ENCODE results near the gene CTXN2. TPM values are rescaled to one million over a fixed set of nuclear protein-coding genes. Genes with fewer than 3 reads are reported as not detected.

Gene CTXN2
- total and polyA plus RNA-seq, 2 donors (not counting 1 experiment from before 2014, with no cell fraction given), result 0.10 TPM; not detected in 1

GRCh38 chr15:48176112-48176511 lies 15.4 kb upstream of the CTXN2 start:
- Histone ChIP-seq H3K27ac (ENCODE audit: low read length in 2 of 2) (no peak overlapping the region), H3K36me3 (replicated peaks in 1 of 2; ENCODE audit: control extremely low read depth in 1 of 2, control insufficient read depth in 1 of 2, extremely low read depth in 1 of 2, insufficient read depth in 2 of 2, low read length in 1 of 2) (no peaks in the 10 kb centered on the region), H4K20me1 (ENCODE audit: control insufficient read depth, insufficient read depth, low read length, poor library complexity, severe bottlenecking) (no peaks in the 10 kb centered on the region), H3K79me2 (ENCODE audit: control insufficient read depth, insufficient read depth, low read length) (peaks cover 29% of the 10 kb centered on the region), H3K27me3 (replicated peaks in 1 of 4; ENCODE audit: control extremely low read depth in 1 of 4, control insufficient read depth in 3 of 4, insufficient read depth in 4 of 4, low read length in 3 of 4) (no peaks in the 10 kb centered on the region), H3K4me3 (ENCODE audit: control extremely low read depth in 1 of 5, extremely low read depth in 1 of 5, insufficient read depth in 1 of 5, low read depth in 2 of 5, low read length in 4 of 5) (no peak overlapping the region), H2AFZ (ENCODE audit: insufficient read depth, low read depth, low read length, poor library complexity, severe bottlenecking) (no peak overlapping the region), H3K4me1 (ENCODE audit: control insufficient read depth in 2 of 2, insufficient read depth in 2 of 2, low read length in 2 of 2) (peaks cover 8 to 11% of the 10 kb centered on the region in 2 donors), H3K9me3 (ENCODE audit: control extremely low read depth in 1 of 3, control insufficient read depth in 2 of 3, insufficient read depth in 1 of 3, low read length in 2 of 3) (peaks cover 0 to 4% (median 3%) of the 10 kb centered on the region in 3 donors), H3K4me2 (replicated peaks; ENCODE audit: low read depth, low read length, poor library complexity, severe bottlenecking) (no peak overlapping the region), H3K9ac (ENCODE audit: low read length) (no peak overlapping the region)
- intact Hi-C loops (cut with micrococcal nuclease), result loop anchor here (5.0 kb wide), 3 partner anchors 636 to 1446 kb away; partner anchors contain the start of genes CEP152, DTWD1, EID1 and FAM227B
- ChIA-PET CTCF (interaction anchor here (1.6 kb wide), 1 partner anchor 23 kb away, joined by 3 read pairs; no protein-coding TSS in a partner anchor), POLR2A (interaction anchor here (0.6 kb wide), 1 partner anchor 260 kb away, joined by 8 read pairs; no protein-coding TSS in a partner anchor)
- Mint-ChIP-seq H3K27ac (no peak overlapping the region), H3K4me3 (no peak overlapping the region), H3K4me1 (peaks cover 18% of the 10 kb centered on the region), H3K9me3 (ENCODE audit: insufficient read depth) (peaks cover 2% of the 10 kb centered on the region), H3K27me3 (peaks cover 7% of the 10 kb centered on the region)
- ATAC-seq (ENCODE audit: low read depth) (no peak), DNase-seq (no peak)
- no CpG with 5 or more reads among the region's 4 CpGs for WGBS (ENCODE audit: insufficient coverage)
- TF ChIP-seq EZH2 (IDR thresholded peaks at IDR 0.05; ENCODE audit: borderline replicate concordance, insufficient read depth, low read depth, low read length, poor library complexity, severe bottlenecking), result no peak
- TF ChIP-seq, protein P1, sequence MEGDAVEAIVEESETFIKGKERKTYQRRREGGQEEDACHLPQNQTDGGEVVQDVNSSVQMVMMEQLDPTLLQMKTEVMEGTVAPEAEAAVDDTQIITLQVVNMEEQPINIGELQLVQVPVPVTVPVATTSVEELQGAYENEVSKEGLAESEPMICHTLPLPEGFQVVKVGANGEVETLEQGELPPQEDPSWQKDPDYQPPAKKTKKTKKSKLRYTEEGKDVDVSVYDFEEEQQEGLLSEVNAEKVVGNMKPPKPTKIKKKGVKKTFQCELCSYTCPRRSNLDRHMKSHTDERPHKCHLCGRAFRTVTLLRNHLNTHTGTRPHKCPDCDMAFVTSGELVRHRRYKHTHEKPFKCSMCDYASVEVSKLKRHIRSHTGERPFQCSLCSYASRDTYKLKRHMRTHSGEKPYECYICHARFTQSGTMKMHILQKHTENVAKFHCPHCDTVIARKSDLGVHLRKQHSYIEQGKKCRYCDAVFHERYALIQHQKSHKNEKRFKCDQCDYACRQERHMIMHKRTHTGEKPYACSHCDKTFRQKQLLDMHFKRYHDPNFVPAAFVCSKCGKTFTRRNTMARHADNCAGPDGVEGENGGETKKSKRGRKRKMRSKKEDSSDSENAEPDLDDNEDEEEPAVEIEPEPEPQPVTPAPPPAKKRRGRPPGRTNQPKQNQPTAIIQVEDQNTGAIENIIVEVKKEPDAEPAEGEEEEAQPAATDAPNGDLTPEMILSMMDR (IDR thresholded peaks at IDR 0.05), result no peak

DNA sequence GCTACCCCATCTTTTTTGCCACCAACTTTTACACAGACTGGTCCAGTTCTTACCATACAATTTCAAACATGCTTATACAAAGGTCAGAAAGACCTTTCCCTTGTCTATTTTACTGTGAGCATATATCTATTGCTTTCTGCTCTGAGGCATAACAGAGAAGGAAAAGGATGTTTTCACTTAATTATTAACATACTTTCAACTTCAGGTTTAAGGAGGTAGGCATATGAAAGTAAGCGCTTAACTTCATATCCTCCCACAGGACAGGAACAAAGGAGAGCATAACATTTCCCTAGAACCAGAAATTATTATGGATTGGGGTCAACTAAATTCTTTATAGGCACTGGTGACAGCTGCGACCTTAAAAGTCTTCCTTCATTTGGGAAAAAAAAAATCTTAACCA lies 14.5 kb upstream of the CTXN2 start:
- DNase-seq, result no peak
- Histone ChIP-seq H3K27me3 (replicated peaks in 1 of 4; ENCODE audit: control extremely low read depth in 1 of 4, control insufficient read depth in 3 of 4, insufficient read depth in 4 of 4, low read length in 3 of 4) (peaks cover 0 to under 1% (median under 1%) of the 10 kb centered on the region in 4 experiments), H3K4me2 (replicated peaks; ENCODE audit: low read depth, low read length, poor library complexity, severe bottlenecking) (peak overlapping the region; percentile 80), H3K4me3 (ENCODE audit: control extremely low read depth in 1 of 5, extremely low read depth in 1 of 5, insufficient read depth in 1 of 5, low read depth in 2 of 5, low read length in 4 of 5) (peak overlapping the region; percentile 47 to 71 (median 67)), H4K20me1 (ENCODE audit: control insufficient read depth, insufficient read depth, low read length, poor library complexity, severe bottlenecking) (no peaks in the 10 kb centered on the region), H3K27ac (ENCODE audit: low read length in 2 of 2) (peak overlapping the region in 1 of 2 donors; percentile 81), H3K79me2 (ENCODE audit: control insufficient read depth, insufficient read depth, low read length) (peaks cover 24% of the 10 kb centered on the region), H3K9me3 (ENCODE audit: control extremely low read depth in 1 of 3, control insufficient read depth in 2 of 3, insufficient read depth in 1 of 3, low read length in 2 of 3) (peaks cover 0 to 3% (median 3%) of the 10 kb centered on the region in 3 donors), H3K9ac (ENCODE audit: low read length) (peak overlapping the region; percentile 79), H3K36me3 (replicated peaks in 1 of 2; ENCODE audit: control extremely low read depth in 1 of 2, control insufficient read depth in 1 of 2, extremely low read depth in 1 of 2, insufficient read depth in 2 of 2, low read length in 1 of 2) (no peaks in the 10 kb centered on the region), H2AFZ (ENCODE audit: insufficient read depth, low read depth, low read length, poor library complexity, severe bottlenecking) (peak overlapping the region; percentile 83), H3K4me1 (ENCODE audit: control insufficient read depth in 2 of 2, insufficient read depth in 2 of 2, low read length in 2 of 2) (peaks cover 8 to 11% of the 10 kb centered on the region in 2 donors)
- TF ChIP-seq EZH2 (IDR thresholded peaks at IDR 0.05; ENCODE audit: borderline replicate concordance, insufficient read depth, low read depth, low read length, poor library complexity, severe bottlenecking), result no peak
- TF ChIP-seq, protein P1 (IDR thresholded peaks at IDR 0.05), result no peak
- ChIA-PET POLR2A (interaction anchor here (0.6 kb wide), 1 partner anchor 261 kb away, joined by 8 read pairs; no protein-coding TSS in a partner anchor), CTCF (interaction anchor here (1.6 kb wide), 1 partner anchor 22 kb away, joined by 3 read pairs; no protein-coding TSS in a partner anchor)
- ATAC-seq (ENCODE audit: low read depth), result no peak
- WGBS (ENCODE audit: insufficient coverage), result 60% methylated on average over 1 of the region's 2 CpGs
- Mint-ChIP-seq H3K27ac (no peak overlapping the region), H3K27me3 (peaks cover 10% of the 10 kb centered on the region), H3K9me3 (ENCODE audit: insufficient read depth) (peaks cover 2% of the 10 kb centered on the region), H3K4me1 (peaks cover 18% of the 10 kb centered on the region), H3K4me3 (peak overlapping the region; percentile 95)
- intact Hi-C loops (cut with micrococcal nuclease), result loop anchor here (5.0 kb wide), 3 partner anchors 635 to 1445 kb away; partner anchors contain the start of genes CEP152, DTWD1, EID1 and FAM227B
